Hepatic stellate cell (primary cell): ENCODE data around the gene TPRA1.
"Not testable (repeated sequence)": the region's sequence is repeated elsewhere in the genome, so short reads cannot be mapped to it uniquely, and the experiment has no call there.

Source experiments
- DNase-seq: peaks from one replicate; pipeline ENCODE4 v3.0.0; 2011; ENCODE audit warnings: low spot score

TPRA1 gene

DNA sequence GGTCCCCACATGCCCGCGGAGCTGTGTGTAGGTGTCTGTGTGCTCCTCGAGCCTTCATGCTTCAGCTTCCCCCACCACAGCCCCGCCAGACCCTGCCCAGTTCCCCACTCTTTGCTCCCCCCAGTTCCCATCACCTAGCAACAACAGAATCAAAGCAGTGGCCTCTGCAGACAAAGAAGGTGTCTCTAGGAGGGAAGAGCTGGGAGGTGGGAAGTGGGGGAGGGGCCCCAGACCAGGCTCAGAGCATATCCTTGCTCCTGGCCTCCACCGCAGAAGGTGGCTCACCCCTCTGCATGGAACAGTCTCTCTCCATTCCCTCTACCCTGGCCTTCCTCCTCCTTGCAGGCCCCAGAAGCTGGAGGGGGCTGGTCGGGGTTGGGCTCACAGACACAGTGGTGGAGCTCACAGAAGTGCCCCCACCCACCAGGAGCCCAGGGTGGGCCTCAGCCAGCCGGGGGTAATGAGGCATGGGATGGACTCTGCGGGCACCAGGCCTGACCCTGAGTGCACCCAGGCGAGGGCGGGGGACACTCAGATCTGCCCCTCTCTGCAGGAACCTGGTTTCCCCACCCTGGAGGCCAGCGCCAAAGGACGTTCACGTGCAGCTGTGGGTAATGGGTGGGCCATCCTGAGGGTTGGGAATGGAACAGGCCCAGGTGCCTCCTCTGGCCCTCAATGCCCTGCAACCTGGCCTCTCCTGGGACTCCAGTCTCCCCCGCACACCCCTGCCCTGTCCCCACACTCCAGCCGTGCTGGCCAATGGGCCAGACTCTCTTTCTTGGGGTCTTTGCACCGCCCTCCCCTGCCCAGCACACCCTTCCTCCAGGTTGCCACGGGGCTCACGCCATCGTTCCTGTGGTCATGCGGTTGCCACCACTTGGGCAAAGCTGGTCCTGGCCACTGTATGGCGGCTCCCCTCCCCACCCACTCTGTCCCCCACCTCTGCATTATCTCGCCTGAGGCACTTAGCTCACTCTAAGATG is 53.4 kb downstream of the TPRA1 start:
- no peak for DNase-seq

DNA sequence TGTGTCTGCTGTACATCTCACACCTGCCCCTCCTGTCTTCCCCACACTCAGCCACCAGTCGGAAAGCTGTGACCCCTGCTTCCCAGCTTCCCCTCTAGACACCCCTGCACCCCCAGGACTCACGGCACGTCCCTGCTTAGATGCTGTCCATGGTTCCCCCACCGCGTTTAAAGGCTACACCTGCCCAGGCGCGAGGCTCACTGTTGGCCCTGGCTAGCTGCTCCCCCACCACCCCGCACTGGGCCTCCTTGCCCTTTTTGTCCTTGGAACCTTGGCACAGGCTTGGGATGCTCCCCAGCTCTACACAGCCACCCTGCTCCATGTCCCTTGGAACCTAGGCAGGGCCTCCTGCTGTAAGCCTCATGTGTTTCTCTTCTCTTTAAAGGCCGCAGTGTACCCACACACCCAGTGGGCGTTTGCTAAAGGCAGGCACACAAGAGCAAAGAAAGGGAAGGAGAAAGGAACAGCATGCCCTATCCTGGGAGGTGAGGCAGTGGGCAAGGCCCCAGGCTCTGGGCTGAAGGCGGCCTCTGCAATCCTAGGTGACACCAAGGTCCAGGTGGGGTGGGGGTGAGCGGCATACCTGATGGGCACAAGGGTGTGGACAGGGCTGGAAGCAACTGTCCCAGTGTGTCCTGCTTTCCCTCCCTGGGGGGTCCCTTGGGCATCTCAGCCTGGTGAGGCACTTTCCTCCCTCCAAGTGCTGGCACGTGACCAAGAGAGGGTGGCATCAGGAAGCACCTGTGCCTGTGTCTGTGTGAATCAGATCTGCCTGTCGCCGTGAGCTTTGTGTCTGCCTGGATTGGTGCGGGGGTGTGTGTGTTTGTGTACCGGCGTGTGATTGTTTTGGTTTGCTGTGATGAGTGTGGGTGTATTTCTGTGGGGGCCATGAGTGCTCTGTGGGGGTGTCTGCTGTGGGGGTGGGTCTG is 54.4 kb downstream of the TPRA1 start:
- DNase-seq: no peak

GRCh38 chr3:127535106-127535785 is 55.3 kb downstream of the TPRA1 start:
- no peak for DNase-seq

- no peak for DNase-seq
Observed at GRCh38 chr3:127534564-127534963, 56.0 kb downstream of the TPRA1 start.

GRCh38 chr3:127534161-127534451 is 56.4 kb downstream of the TPRA1 start:
- no peak for DNase-seq

- no peak for DNase-seq
Observed at GRCh38 chr3:127532561-127533203, 57.9 kb downstream of the TPRA1 start.

- no peak for DNase-seq
Observed at GRCh38 chr3:127531821-127532220, 58.7 kb downstream of the TPRA1 start.

DNA sequence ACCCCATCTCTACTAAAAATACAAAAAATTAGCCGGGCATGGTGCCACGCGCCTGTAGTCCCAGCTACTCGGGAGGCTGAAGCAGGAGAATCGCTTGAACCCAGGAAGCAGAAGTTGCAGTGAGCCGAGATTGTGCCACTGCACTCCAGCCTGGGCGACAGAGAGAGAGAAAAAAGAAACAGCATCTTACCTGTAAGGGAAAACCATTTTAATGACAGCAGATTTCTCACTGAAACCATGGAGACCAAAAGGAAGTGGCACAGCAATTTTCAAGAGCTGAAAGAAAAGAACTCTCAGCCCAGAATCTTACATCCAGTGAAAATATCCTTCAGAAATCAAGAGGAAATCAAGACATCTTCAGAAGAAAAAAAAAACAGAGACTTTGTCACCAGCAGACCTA is 59.7 kb downstream of the TPRA1 start:
- DNase-seq: not testable (repeated sequence)

- DNase-seq: no peak
Observed at GRCh38 chr3:127529346-127530188, 61.0 kb downstream of the TPRA1 start.

- no peak for DNase-seq
Observed at GRCh38 chr3:127525373-127525772, 65.2 kb downstream of the TPRA1 start.

DNA sequence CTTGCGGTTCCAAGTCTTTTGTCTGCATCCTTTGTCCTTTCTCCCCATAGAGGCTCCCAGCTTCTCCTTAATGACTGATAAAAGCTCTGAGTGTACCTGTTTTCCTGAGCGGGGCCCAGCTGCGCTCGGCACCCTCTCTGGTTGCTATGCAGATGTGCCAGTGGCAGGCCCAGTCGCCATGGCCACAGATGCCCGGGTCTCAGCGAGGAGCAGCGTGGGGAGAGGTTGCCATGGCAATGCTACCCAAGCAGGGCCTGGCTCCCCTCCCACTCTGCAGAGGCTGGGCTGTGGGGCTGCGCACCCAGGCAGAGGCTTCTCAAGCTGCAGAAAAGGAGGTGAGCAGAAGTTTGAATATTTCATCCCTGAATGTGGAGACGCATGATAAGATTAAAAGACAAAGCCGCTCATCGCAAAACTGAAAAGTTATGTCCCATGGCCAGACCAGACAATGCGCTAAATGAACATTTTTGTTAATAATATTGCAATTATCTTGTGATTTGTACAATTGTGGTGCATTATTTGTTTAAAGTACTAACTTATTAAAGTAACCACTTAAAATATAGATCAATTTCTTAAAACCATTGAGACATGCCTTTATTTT is 66.1 kb downstream of the TPRA1 start:
- DNase-seq: no peak
